NCI-H2196 treated with DMSO at 0.1 percent for 48 hours (cell line): ENCODE data around the gene SNX5.
"Not testable (repeated sequence)": the region's sequence is repeated elsewhere in the genome, so short reads cannot be mapped to it uniquely, and the experiment has no call there.

Source experiments
- DNase-seq: peaks from one replicate; lab custom pipeline; 2025; ENCODE audit not compliant: unreplicated experiment; lab: John Stamatoyannopoulos, UW

SNX5 gene

GRCh38 chr20:17960400-17960885 is 8.2 kb downstream of the SNX5 start:
- DNase-seq: not testable (repeated sequence)

GRCh38 chr20:17959257-17959627 is 9.4 kb downstream of the SNX5 start:
- no peak for DNase-seq

GRCh38 chr20:17958373-17959256 is 10.0 kb downstream of the SNX5 start:
- DNase-seq: no peak

GRCh38 chr20:17957505-17958363 is 10.9 kb downstream of the SNX5 start:
- no peak for DNase-seq

GRCh38 chr20:17956099-17956685 is 12.4 kb downstream of the SNX5 start:
- no peak for DNase-seq

GRCh38 chr20:17955302-17955701 is 13.3 kb downstream of the SNX5 start:
- DNase-seq: no peak

- no peak for DNase-seq
Observed at GRCh38 chr20:17953935-17954334, 14.7 kb downstream of the SNX5 start.

GRCh38 chr20:17952692-17953684 is 15.6 kb downstream of the SNX5 start:
- no peak for DNase-seq

GRCh38 chr20:17951323-17951722 is 17.3 kb downstream of the SNX5 start:
- no peak for DNase-seq

GRCh38 chr20:17950670-17951069 is 17.9 kb downstream of the SNX5 start:
- DNase-seq: no peak

GRCh38 chr20:17949899-17950298 is 18.7 kb downstream of the SNX5 start:
- no peak for DNase-seq

- DNase-seq: no peak
Observed at GRCh38 chr20:17948442-17948841, 20.2 kb downstream of the SNX5 start.

GRCh38 chr20:17947474-17947815 is 21.1 kb downstream of the SNX5 start:
- DNase-seq: no peak

GRCh38 chr20:17946572-17947473 is 21.8 kb downstream of the SNX5 start:
- no peak for DNase-seq

GRCh38 chr20:17946040-17946439 is 22.6 kb downstream of the SNX5 start:
- DNase-seq: no peak

- no peak for DNase-seq
Observed at GRCh38 chr20:17944854-17945474, 23.6 kb downstream of the SNX5 start.

GRCh38 chr20:17943343-17943742 is 25.3 kb downstream of the SNX5 start:
- DNase-seq: no peak

GRCh38 chr20:17941826-17942196 is 26.8 kb downstream of the SNX5 start:
- DNase-seq: no peak
